Measurements from ENCODE around the gene PDRG1.

PDRG1 gene

GRCh38 chr20:31903627-31904386, 48.0 kb downstream of the PDRG1 start:
- no peak for DNase-seq

DNA sequence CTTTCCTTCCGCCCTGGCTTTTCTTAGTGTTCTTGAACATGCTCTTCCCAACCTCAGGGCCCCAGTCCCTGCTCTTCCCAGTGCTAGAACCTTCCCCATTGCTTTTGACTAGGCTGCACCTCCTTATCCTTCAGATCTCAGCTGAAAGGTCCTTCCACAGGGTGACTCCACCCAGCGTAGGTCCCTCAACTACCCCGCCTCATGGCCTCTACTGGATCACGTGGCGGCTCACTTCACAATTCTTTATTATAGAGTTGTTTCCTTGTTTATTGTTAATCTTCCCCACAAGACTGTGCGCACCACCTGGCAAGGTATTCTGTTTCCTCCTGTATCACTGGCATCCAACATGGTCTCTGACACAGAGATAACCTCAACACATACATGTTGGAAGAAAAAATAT, 50.2 kb downstream of the PDRG1 start:
- no peak for DNase-seq

- no peak for DNase-seq
Observed at GRCh38 chr20:31897541-31897940, 54.3 kb downstream of the PDRG1 start.

DNA sequence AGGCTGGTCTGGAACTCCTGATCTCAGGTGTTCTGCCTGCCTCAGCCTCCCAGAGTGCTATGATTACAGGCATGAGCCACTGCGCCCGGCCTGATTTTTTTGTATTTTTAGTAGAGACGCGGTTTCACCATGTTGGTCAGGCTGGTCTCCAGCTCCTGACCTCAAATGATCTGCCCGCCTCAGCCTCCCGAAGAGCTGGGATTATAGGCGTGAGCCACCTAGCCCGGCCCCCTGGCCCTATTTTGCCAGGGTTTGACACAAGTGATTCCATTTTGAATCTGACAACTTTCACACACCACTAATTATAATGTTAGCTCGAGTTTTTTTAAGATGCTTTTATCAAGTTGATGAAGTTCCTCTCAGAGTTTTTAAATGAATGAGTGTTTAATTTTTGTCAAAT, 55.8 kb downstream of the PDRG1 start:
- DNase-seq = no peak

- no peak for DNase-seq
Observed at GRCh38 chr20:31894980-31895675, 56.7 kb downstream of the PDRG1 start.

Data from effector CD8-positive, alpha-beta T cell (primary cell).